SK-N-MC (cell line): ENCODE results near the gene XRRA1.

Experiments
- EZH2 ChIP-seq: fragments of 200-600 bp; sonication (generic); IDR thresholded peaks from one replicate; pipeline ENCODE4 v1.6.1; 2017; ENCODE audit warnings: antibody characterized with exemption
- POLR2AphosphoS5 ChIP-seq: IDR thresholded peaks from 2 replicates; pipeline ENCODE4 v1.6.1; 2012; ENCODE audit warnings: mild to moderate bottlenecking, low read depth, low read length, borderline replicate concordance

- TF ChIP-seq EZH2 (no peak), POLR2AphosphoS5 (no peak)
These were observed 7.4 kb downstream of the XRRA1 start for GRCh38 chr11:74941492-74941891.
